22Rv1 (cell line): ENCODE measurements around the gene CNTNAP2.

Experiments
- ZFX ChIP-seq: fragments of 450-650 bp; IDR thresholded peaks from 2 replicates; pipeline ENCODE4 v1.6.1; 2017; ENCODE audit warnings: antibody characterized with exemption, borderline replicate concordance
- TF ChIP-seq, protein P1 (sequence below): fragments of 450-650 bp; IDR thresholded peaks from 2 replicates; pipeline ENCODE4 v1.5.1; 2017; ENCODE audit warnings: mild to moderate bottlenecking

DNA sequence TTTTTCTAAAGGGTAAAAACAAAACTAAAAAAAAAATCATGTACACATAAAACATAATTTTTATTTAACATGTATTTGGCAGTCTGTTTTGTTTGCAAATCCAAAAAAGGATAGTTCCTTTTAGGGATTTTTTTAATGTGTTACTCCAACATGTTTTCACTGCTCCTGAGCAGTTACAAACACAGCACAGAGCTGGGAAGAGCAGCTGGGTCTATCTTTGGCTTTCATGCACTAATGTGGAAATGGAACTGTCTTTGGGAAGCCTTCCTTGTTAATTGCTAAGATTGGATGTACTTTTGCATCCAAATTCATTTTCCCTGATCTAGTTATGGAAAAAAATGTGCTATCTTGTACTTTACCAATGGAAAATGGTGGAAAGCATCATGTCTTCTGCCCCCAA is 1035.1 kb downstream of the CNTNAP2 start:
- TF ChIP-seq, protein P1, sequence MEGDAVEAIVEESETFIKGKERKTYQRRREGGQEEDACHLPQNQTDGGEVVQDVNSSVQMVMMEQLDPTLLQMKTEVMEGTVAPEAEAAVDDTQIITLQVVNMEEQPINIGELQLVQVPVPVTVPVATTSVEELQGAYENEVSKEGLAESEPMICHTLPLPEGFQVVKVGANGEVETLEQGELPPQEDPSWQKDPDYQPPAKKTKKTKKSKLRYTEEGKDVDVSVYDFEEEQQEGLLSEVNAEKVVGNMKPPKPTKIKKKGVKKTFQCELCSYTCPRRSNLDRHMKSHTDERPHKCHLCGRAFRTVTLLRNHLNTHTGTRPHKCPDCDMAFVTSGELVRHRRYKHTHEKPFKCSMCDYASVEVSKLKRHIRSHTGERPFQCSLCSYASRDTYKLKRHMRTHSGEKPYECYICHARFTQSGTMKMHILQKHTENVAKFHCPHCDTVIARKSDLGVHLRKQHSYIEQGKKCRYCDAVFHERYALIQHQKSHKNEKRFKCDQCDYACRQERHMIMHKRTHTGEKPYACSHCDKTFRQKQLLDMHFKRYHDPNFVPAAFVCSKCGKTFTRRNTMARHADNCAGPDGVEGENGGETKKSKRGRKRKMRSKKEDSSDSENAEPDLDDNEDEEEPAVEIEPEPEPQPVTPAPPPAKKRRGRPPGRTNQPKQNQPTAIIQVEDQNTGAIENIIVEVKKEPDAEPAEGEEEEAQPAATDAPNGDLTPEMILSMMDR: no peak
- TF ChIP-seq ZFX: no peak
